Gastroesophageal sphincter (tissue), 3 donors: ENCODE results near the gene DROSHA.

Experiments
- CTCF ChIP-seq, 4 experiments: fragments of 200-600 bp in 2 of 4; fragments of 450-650 bp in 2 of 4; sonication (generic) in 1 of 4; IDR thresholded peaks; one replicate each; pipeline ENCODE4 v1.5.1; 2017 to 2019; ENCODE audit warnings: antibody characterized with exemption in 4 of 4, mild to moderate bottlenecking in 2 of 4, moderate library complexity in 2 of 4
- POLR2A ChIP-seq, 2 donors: fragments of 450-650 bp; IDR thresholded peaks; one replicate each; pipeline ENCODE4 v1.6.1; 2017; ENCODE audit warnings: antibody characterized with exemption in 2 of 2, mild to moderate bottlenecking in 2 of 2, moderate library complexity in 1 of 2
- POLR2AphosphoS5 ChIP-seq: sonication (generic); formaldehyde crosslinking; IDR thresholded peaks from one replicate; pipeline ENCODE4 v1.6.1; 2017; ENCODE audit warnings: antibody characterized with exemption

GRCh38 chr5:31568302-31568835, 36.5 kb upstream of the DROSHA start:
- no peak for TF ChIP-seq CTCF (IDR thresholded peaks at IDR 0.05)
- TF ChIP-seq POLR2A (IDR thresholded peaks at IDR 0.05): no peak
- no peak for TF ChIP-seq POLR2AphosphoS5
